ENCODE measurements around the gene SDSL. TPM values are rescaled to one million over a fixed set of nuclear protein-coding genes. Genes with fewer than 3 reads are reported as not detected.

Gene SDSL
- total and polyA plus RNA-seq, 10 of the 15 experiments (the other 5 are each of a cell fraction or from before 2014, with no cell fraction given) = 0.18 to 4.4 (median 1.0) TPM

GRCh38 chr12:113398346-113399290 is 23.6 kb upstream of the SDSL start:
- H3K9ac ChIP-seq (ENCODE audit: control insufficient read depth, insufficient read depth, low read length) = no peak overlapping the region
- H3K4me3 ChIP-seq = no peak overlapping the region
- DNase-seq (ENCODE audit: low read depth, low spot score) = no peak
- ChIA-PET POLR2A (no interaction called here), RAD21 (ENCODE audit: unreplicated experiment) (no interaction called here), SMC1A (ENCODE audit: uncharacterized antibody, unreplicated experiment) (no interaction called here), CTCF (interaction anchor here (0.6 kb wide), 1 partner anchor 203 kb away, joined by 3 read pairs; no protein-coding TSS in a partner anchor)
- no peak overlapping the region for H3K4me2 ChIP-seq (ENCODE audit: control insufficient read depth, insufficient read depth)
- H3K79me2 ChIP-seq (ENCODE audit: control insufficient read depth, insufficient read depth, low read length) = no peaks in the 10 kb centered on the region
- in situ Hi-C loops (cut with MboI) (no loop called here), intact Hi-C loops (cut with micrococcal nuclease; ENCODE audit: unreplicated experiment) (no loop called here)
- no peaks in the 10 kb centered on the region for H3K27me3 ChIP-seq (replicated peaks in 1 of 2; ENCODE audit: control insufficient read depth in 2 of 2, insufficient read depth in 2 of 2, low read length in 1 of 2)
- ATAC-seq = no peak
- TF ChIP-seq FOS (IDR thresholded peaks at IDR 0.05; ENCODE audit: borderline replicate concordance, extremely low read depth, insufficient read length) (no peak), ZNF622 (IDR thresholded peaks at IDR 0.05) (no peak), IRF4 (IDR thresholded peaks at IDR 0.05; ENCODE audit: low read depth, low read length) (no peak), PAX5 (IDR thresholded peaks at IDR 0.05; ENCODE audit: borderline replicate concordance, low read depth, low read length) (no peak), TCF12 (IDR thresholded peaks at IDR 0.05; ENCODE audit: low read depth, low read length) (no peak), PRDM15 (CRISPR knock-in tag; IDR thresholded peaks at IDR 0.05) (no peak), JUND (IDR thresholded peaks at IDR 0.05; ENCODE audit: low read depth, low read length) (no peak)
- FAIRE-seq = no peak
- H3K9me3 ChIP-seq (replicated peaks; ENCODE audit: control insufficient read depth, insufficient read depth, low read length) = no peaks in the 10 kb centered on the region
- no peak overlapping the region for H3K27ac ChIP-seq (ENCODE audit: control insufficient read depth, insufficient read depth)
- BruUV-seq (replicated peaks) = no TSS peak
- H4K20me1 ChIP-seq (ENCODE audit: control insufficient read depth, insufficient read depth) = no peaks in the 10 kb centered on the region
- no peak overlapping the region for H2AFZ ChIP-seq (ENCODE audit: control insufficient read depth, low read depth, low read length)
- 51% methylated on average over 24 of the region's 26 CpGs for WGBS (ENCODE audit: insufficient coverage, insufficient replicate concordance, low lambda C conversion rate, missing lambda C conversion rate)
- no peaks in the 10 kb centered on the region for H3K36me3 ChIP-seq (ENCODE audit: control insufficient read depth in 2 of 2, insufficient read depth in 2 of 2, low read length in 1 of 2)
- H3K4me1 ChIP-seq (ENCODE audit: control insufficient read depth, insufficient read depth, low read length) = peaks cover 2% of the 10 kb centered on the region; the same call in 1 of the 2 replicates
